ENCODE data around the gene TRAPPC10. TPM values are rescaled to one million over a fixed set of nuclear protein-coding genes. Genes with fewer than 3 reads are reported as not detected.

The TRAPPC10 gene
- total and polyA plus RNA-seq, 2 of the 8 experiments (the other 6 are each of a cell fraction or from before 2014, with no cell fraction given) = 18.5 to 29.8 TPM

- no peak for TF ChIP-seq HDAC2 (IDR thresholded peaks at IDR 0.05; ENCODE audit: borderline replicate concordance in 1 of 2, low read depth in 2 of 2, low read length in 2 of 2)
- no peak for TF ChIP-seq HDAC6 (IDR thresholded peaks at IDR 0.05; ENCODE audit: low read depth, low read length)
- TF ChIP-seq E2F6 (IDR thresholded peaks at IDR 0.05) = no peak
- TF ChIP-seq YY1 (IDR thresholded peaks at IDR 0.05; ENCODE audit: low read depth, low read length) = no peak
- TF ChIP-seq CREB1 (IDR thresholded peaks at IDR 0.05) = no peak
- TF ChIP-seq TBP (IDR thresholded peaks at IDR 0.05; ENCODE audit: low read depth, low read length) = no peak
- TF ChIP-seq NRF1 (IDR thresholded peaks at IDR 0.05; ENCODE audit: low read depth, low read length) = no peak
- no peak for TF ChIP-seq MAFK (IDR thresholded peaks at IDR 0.05; ENCODE audit: low read depth, low read length)
- no peak for TF ChIP-seq ATF3 (IDR thresholded peaks at IDR 0.05; ENCODE audit: insufficient read depth, low read depth, low read length)
These were observed 14.1 kb upstream of the TRAPPC10 start (continued) for GRCh38 chr21:43997766-43998742.
